ENCODE results near the gene ITPR1. TPM values are rescaled to one million over a fixed set of nuclear protein-coding genes. Genes with fewer than 3 reads are reported as not detected.
A peak's percentile ranks its signal among the peaks of the same experiment; 100 is the strongest.
"Not testable (repeated sequence)": the region's sequence is repeated elsewhere in the genome, so short reads cannot be mapped to it uniquely, and the experiment has no call there.

ITPR1 gene
- total RNA-seq, 1 experiment from 2014 or later: 7.5 TPM

DNA sequence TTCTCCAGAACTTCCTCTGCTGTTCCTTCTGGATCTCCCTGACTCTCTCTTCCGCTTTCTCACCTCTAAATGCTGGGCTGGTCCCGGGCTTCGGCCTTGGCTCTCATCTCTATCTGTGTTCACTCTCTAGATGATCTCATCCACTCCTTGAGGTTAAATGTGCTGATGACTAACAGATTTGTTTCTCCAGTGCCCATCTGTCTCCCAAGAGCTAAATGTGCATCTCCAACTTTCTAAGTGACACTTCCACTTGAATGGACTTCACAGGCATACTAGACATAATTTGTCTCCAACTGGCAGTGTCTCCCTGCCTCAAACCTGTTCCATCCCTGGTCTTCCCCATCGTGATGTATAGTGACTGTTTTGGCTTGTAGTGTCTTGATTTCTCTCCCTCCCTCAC is 95.3 kb downstream of the ITPR1 start:
- peak; percentile 62 for DNase-seq (ENCODE audit: unreplicated experiment)
- Mint-ChIP-seq H3K27ac (ENCODE audit: low read depth, unreplicated experiment) (no peak overlapping the region), H3K27me3 (ENCODE audit: insufficient read depth, unreplicated experiment) (no peaks in the 10 kb centered on the region), H3K4me1 (ENCODE audit: insufficient read depth, unreplicated experiment) (peaks cover 25% of the 10 kb centered on the region), H3K4me3 (ENCODE audit: unreplicated experiment) (no peak overlapping the region), H3K36me3 (ENCODE audit: insufficient read depth, unreplicated experiment) (no peaks in the 10 kb centered on the region), H3K9me3 (ENCODE audit: unreplicated experiment) (no peaks in the 10 kb centered on the region)
- no peak for TF ChIP-seq CTCF (IDR thresholded peaks at IDR 0.05; ENCODE audit: unreplicated experiment)
- CTCF ChIA-PET: interaction anchor here (0.6 to 2.1 kb wide), 6 partner anchors 26 to 274 kb away, joined by 3 to 6 read pairs (median 4); no protein-coding TSS in a partner anchor
- intact Hi-C loops (cut with micrococcal nuclease): no loop called here
- POLR2A ChIA-PET: interaction anchor here (0.7 to 1.7 kb wide), 8 partner anchors 8 to 285 kb away, joined by 3 to 11 read pairs (median 4); partner anchors contain the start of genes ITPR1, SETMAR and SUMF1
- BruUV-seq (replicated peaks): no TSS peak

DNA sequence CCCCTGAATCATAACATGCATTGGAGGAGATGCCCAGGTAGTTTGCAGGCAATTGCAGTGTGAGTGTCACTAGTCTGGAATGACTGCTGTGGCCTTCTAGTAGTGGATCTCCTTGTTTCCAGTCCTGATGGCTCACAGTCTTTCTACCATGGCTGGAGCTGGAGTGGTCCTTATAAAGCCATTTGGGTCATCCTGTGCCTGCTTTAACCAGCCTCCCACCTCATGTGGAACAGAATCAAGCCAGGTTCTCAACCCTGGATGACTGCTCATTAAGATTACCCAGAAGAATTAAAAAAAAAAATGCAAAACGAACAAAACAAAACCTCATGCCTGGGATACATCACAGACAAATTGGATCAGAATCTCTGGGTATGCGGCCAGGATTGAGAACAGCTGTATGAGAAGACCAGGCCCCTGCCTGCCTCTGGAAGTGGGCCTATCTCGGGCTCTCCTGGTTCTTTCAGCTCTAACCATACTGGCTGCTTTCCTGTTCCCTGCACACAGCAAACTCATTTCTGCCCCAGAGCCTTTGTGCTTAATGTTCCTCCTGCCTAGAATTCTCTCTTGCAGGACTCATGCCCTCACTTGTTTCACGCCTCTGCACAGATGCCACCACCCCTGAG is 96.4 kb downstream of the ITPR1 start:
- ChIA-PET POLR2A (interaction anchor here (0.8 to 1.3 kb wide), 2 partner anchors 11 to 232 kb away, joined by 3 to 4 read pairs; no protein-coding TSS in a partner anchor), CTCF (interaction anchor here (1.0 to 2.1 kb wide), 6 partner anchors 13 to 239 kb away, joined by 3 to 8 read pairs (median 5); no protein-coding TSS in a partner anchor)
- Mint-ChIP-seq H3K9me3 (ENCODE audit: unreplicated experiment) (no peaks in the 10 kb centered on the region), H3K4me1 (ENCODE audit: insufficient read depth, unreplicated experiment) (peaks cover 18% of the 10 kb centered on the region), H3K27ac (ENCODE audit: low read depth, unreplicated experiment) (no peak overlapping the region), H3K4me3 (ENCODE audit: unreplicated experiment) (no peak overlapping the region), H3K36me3 (ENCODE audit: insufficient read depth, unreplicated experiment) (no peaks in the 10 kb centered on the region), H3K27me3 (ENCODE audit: insufficient read depth, unreplicated experiment) (no peaks in the 10 kb centered on the region)
- no peak for TF ChIP-seq CTCF (IDR thresholded peaks at IDR 0.05; ENCODE audit: unreplicated experiment)
- no peak for DNase-seq (ENCODE audit: unreplicated experiment)
- no TSS peak for BruUV-seq (replicated peaks)
- intact Hi-C loops (cut with micrococcal nuclease): no loop called here

DNA sequence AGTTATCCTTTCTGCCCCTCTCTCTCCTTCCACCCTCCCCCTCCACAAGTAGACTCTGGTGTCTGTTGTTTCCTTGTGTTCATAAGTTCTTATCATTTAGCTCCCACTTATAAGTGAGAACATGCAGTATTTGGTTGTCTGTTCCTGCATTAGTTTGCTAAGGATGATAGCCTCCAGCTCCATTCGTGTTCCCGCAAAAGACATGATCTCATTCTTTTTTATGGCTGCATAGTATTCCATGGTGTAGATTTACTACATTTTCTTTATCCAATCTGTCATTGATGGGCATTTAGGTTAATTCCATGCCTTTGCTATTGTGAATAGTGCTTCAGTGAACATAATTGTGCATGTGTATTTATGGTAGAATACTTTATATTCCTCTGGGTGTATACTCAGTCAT is 97.7 kb downstream of the ITPR1 start:
- intact Hi-C loops (cut with micrococcal nuclease); DNase-seq (ENCODE audit: unreplicated experiment); H3K36me3 Mint-ChIP-seq (ENCODE audit: insufficient read depth, unreplicated experiment); H3K27me3 Mint-ChIP-seq (ENCODE audit: insufficient read depth, unreplicated experiment); H3K9me3 Mint-ChIP-seq (ENCODE audit: unreplicated experiment); H3K4me3 Mint-ChIP-seq (ENCODE audit: unreplicated experiment); H3K27ac Mint-ChIP-seq (ENCODE audit: low read depth, unreplicated experiment); BruUV-seq (replicated peaks): not testable (repeated sequence)
- peaks cover 14% of the 10 kb centered on the region for H3K4me1 Mint-ChIP-seq (ENCODE audit: insufficient read depth, unreplicated experiment)
- ChIA-PET CTCF (interaction anchor here (0.7 to 2.0 kb wide), 6 partner anchors 8 to 1576 kb away, joined by 3 to 8 read pairs (median 4); no protein-coding TSS in a partner anchor), POLR2A (interaction anchor here (1.1 kb wide), 1 partner anchor 250 kb away, joined by 3 read pairs; no protein-coding TSS in a partner anchor)

DNA sequence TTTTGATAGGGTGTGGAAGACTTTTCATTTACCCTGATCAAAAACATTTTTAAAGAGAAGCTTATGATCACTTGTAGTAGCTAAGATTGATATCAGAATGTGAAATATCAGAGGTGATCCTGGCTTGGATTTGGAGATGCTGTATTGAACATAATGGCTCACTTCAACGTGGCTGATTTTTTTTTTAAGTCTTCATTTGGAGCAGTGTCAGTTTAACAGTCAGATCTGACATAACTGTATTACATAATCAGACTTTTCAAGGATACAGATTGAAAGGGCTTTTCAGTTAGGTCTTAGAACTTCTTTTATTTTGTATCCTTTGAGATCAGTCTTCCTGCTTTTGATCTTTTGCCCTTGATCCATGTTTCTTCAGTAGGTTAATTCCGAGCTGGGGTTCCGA is 98.5 kb downstream of the ITPR1 start:
- intact Hi-C loops (cut with micrococcal nuclease): no loop called here
- no peak for DNase-seq (ENCODE audit: unreplicated experiment)

More for the DNA sequence above, 98.5 kb downstream of the ITPR1 start:
- TF ChIP-seq CTCF (IDR thresholded peaks at IDR 0.05; ENCODE audit: unreplicated experiment): no peak
- Mint-ChIP-seq H3K27me3 (ENCODE audit: insufficient read depth, unreplicated experiment) (no peaks in the 10 kb centered on the region), H3K4me3 (ENCODE audit: unreplicated experiment) (no peak overlapping the region), H3K36me3 (ENCODE audit: insufficient read depth, unreplicated experiment) (peaks cover 3% of the 10 kb centered on the region), H3K9me3 (ENCODE audit: unreplicated experiment) (no peaks in the 10 kb centered on the region), H3K27ac (ENCODE audit: low read depth, unreplicated experiment) (no peak overlapping the region), H3K4me1 (ENCODE audit: insufficient read depth, unreplicated experiment) (peaks cover 14% of the 10 kb centered on the region)
- CTCF ChIA-PET: interaction anchor here (0.7 to 2.0 kb wide), 5 partner anchors 9 to 1577 kb away, joined by 3 to 8 read pairs (median 3); no protein-coding TSS in a partner anchor
- POLR2A ChIA-PET: interaction anchor here (0.7 to 1.4 kb wide), 3 partner anchors 39 to 250 kb away, joined by 3 to 4 read pairs (median 3); partner anchors contain the start of gene ITPR1
- no TSS peak for BruUV-seq (replicated peaks)
